HEK293 (cell line): ENCODE data around the gene LGR5.
A peak's percentile ranks its signal among the peaks of the same experiment; 100 is the strongest.

Experiments
- CTCF ChIA-PET: fragments of 350-600 bp; formaldehyde crosslinking; extraction: SDS; loops from one replicate; lab custom pipeline; 2021; ENCODE audit warnings: antibody characterized with exemption; lab: Yijun Ruan, JAX
- POLR2A ChIA-PET: fragments of 300-600 bp; formaldehyde crosslinking; extraction: SDS; loops from one replicate; lab custom pipeline; 2020; ENCODE audit warnings: antibody characterized with exemption, inconsistent platforms; lab: Yijun Ruan, JAX
- H3K27ac ChIP-seq: fragments of 200-500 bp; sonication (Bioruptor generic); 2 replicates; pipeline ENCODE4 v1.5.1; 2014; ENCODE audit warnings: low read depth, low read length, control low read depth, inconsistent platforms; ENCODE audit errors: extremely low read depth
- H3K36me3 ChIP-seq, 2 experiments: fragments of 200-500 bp in 1 of 2; sonication (Bioruptor generic) in 1 of 2; 1 replicate in 1 of 2; 2 replicates in 1 of 2; pipeline ENCODE4 v1.5.1; 2014 to 2017; ENCODE audit warnings: inconsistent platforms in 2 of 2, low read length in 2 of 2; ENCODE audit not compliant: control insufficient read depth in 2 of 2, insufficient read depth in 1 of 2
- H3K4me1 ChIP-seq: fragments of 200-500 bp; sonication (Bioruptor generic); 2 replicates; pipeline ENCODE4 v1.5.1; 2014; ENCODE audit warnings: mild to moderate bottlenecking, low read length, inconsistent platforms; ENCODE audit not compliant: control insufficient read depth, insufficient read depth
- H3K4me3 ChIP-seq: 2 replicates; pipeline ENCODE4 v1.5.1; 2011; ENCODE audit warnings: low read depth, mild to moderate bottlenecking, control low read depth, low read length, moderate library complexity
- H3K9me3 ChIP-seq: fragments of 200-500 bp; sonication (Bioruptor generic); 2 replicates; pipeline ENCODE4 v1.5.1; 2014; ENCODE audit warnings: low read depth, low read length, inconsistent platforms; ENCODE audit not compliant: control insufficient read depth, insufficient read depth
- GFI1B ChIP-seq: fragments of 450-650 bp; formaldehyde crosslinking; IDR thresholded peaks from 2 replicates; pipeline ENCODE4 v1.5.1; 2016; ENCODE audit warnings: missing biosample characterization, missing genetic modification characterization
- HOXA7 ChIP-seq: sonication (generic); formaldehyde crosslinking; IDR thresholded peaks from 2 replicates; pipeline ENCODE4 v1.8.1; 2022; ENCODE audit warnings: missing genetic modification reagents, borderline replicate concordance
- KLF1 ChIP-seq: fragments of 450-650 bp; formaldehyde crosslinking; IDR thresholded peaks from 2 replicates; pipeline ENCODE4 v1.5.1; 2016; ENCODE audit warnings: missing biosample characterization, missing genetic modification characterization
- OVOL3 ChIP-seq: fragments of 450-650 bp; formaldehyde crosslinking; IDR thresholded peaks from 2 replicates; pipeline ENCODE4 v1.5.1; 2016; ENCODE audit warnings: missing biosample characterization, missing genetic modification characterization
- YY1 ChIP-seq: fragments of 450-650 bp; formaldehyde crosslinking; IDR thresholded peaks from 2 replicates; pipeline ENCODE4 v1.5.1; 2018; ENCODE audit warnings: missing biosample characterization, missing genetic modification characterization
- ZBTB8A ChIP-seq: fragments of 450-650 bp; formaldehyde crosslinking; IDR thresholded peaks from 2 replicates; pipeline ENCODE4 v1.5.1; 2016; ENCODE audit warnings: missing biosample characterization, missing genetic modification characterization
- ZNF114 ChIP-seq: fragments of 450-650 bp; formaldehyde crosslinking; IDR thresholded peaks from 2 replicates; pipeline ENCODE4 v1.5.0; 2017; ENCODE audit warnings: missing biosample characterization, missing genetic modification characterization
- ZNF146 ChIP-seq: fragments of 450-650 bp; formaldehyde crosslinking; IDR thresholded peaks from 2 replicates; pipeline ENCODE4 v1.5.1; 2016; ENCODE audit warnings: missing biosample characterization, missing genetic modification characterization
- ZNF19 ChIP-seq: fragments of 450-650 bp; formaldehyde crosslinking; IDR thresholded peaks from 2 replicates; pipeline ENCODE4; 2016; ENCODE audit warnings: missing biosample characterization, missing genetic modification characterization, low read depth
- ZNF202 ChIP-seq: fragments of 450-650 bp; formaldehyde crosslinking; IDR thresholded peaks from 2 replicates; pipeline ENCODE4 v1.5.1; 2016; ENCODE audit warnings: missing biosample characterization, missing genetic modification characterization, borderline replicate concordance
- ZNF223 ChIP-seq: fragments of 450-650 bp; formaldehyde crosslinking; IDR thresholded peaks from 2 replicates; pipeline ENCODE4 v1.5.1; 2016; ENCODE audit warnings: missing biosample characterization, missing genetic modification characterization
- ZNF266 ChIP-seq: fragments of 450-650 bp; formaldehyde crosslinking; IDR thresholded peaks from 2 replicates; pipeline ENCODE4 v1.5.1; 2016; ENCODE audit warnings: missing biosample characterization, missing genetic modification characterization, low read depth
- ZNF311 ChIP-seq: fragments of 450-650 bp; formaldehyde crosslinking; IDR thresholded peaks from 2 replicates; pipeline ENCODE4 v1.5.1; 2017; ENCODE audit warnings: missing biosample characterization, missing genetic modification characterization, borderline replicate concordance
- ZNF404 ChIP-seq: fragments of 450-650 bp; formaldehyde crosslinking; IDR thresholded peaks from 2 replicates; pipeline ENCODE4 v1.5.1; 2017; ENCODE audit warnings: missing biosample characterization, missing genetic modification characterization
- ZNF416 ChIP-seq: fragments of 450-650 bp; formaldehyde crosslinking; IDR thresholded peaks from 2 replicates; pipeline ENCODE4 v1.5.1; 2016; ENCODE audit warnings: missing biosample characterization, missing genetic modification characterization
- ZNF514 ChIP-seq: fragments of 450-650 bp; formaldehyde crosslinking; IDR thresholded peaks from 2 replicates; pipeline ENCODE4 v1.5.1; 2016; ENCODE audit warnings: missing biosample characterization, missing genetic modification characterization
- ZNF529 ChIP-seq: fragments of 450-650 bp; formaldehyde crosslinking; IDR thresholded peaks from 2 replicates; pipeline ENCODE4 v1.5.1; 2017; ENCODE audit warnings: missing genetic modification characterization, missing biosample characterization; ENCODE audit not compliant: insufficient replicate concordance
- ZNF660 ChIP-seq: fragments of 450-650 bp; IDR thresholded peaks from 2 replicates; pipeline ENCODE4 v1.5.1; 2018; ENCODE audit warnings: missing biosample characterization, mild to moderate bottlenecking, missing genetic modification characterization
- ZNF830 ChIP-seq: fragments of 450-650 bp; IDR thresholded peaks from 2 replicates; pipeline ENCODE4 v1.5.0; 2018; ENCODE audit warnings: missing biosample characterization, missing genetic modification characterization, low read depth, mild to moderate bottlenecking, moderate library complexity
- ZSCAN30 ChIP-seq: fragments of 450-650 bp; IDR thresholded peaks from 2 replicates; pipeline ENCODE4 v1.5.1; 2018; ENCODE audit warnings: missing biosample characterization, mild to moderate bottlenecking, missing genetic modification characterization, moderate library complexity
- ZXDB ChIP-seq: fragments of 450-650 bp; formaldehyde crosslinking; IDR thresholded peaks from 2 replicates; pipeline ENCODE4 v1.5.1; 2016; ENCODE audit warnings: missing biosample characterization, missing genetic modification characterization
- TF ChIP-seq, protein P1 (sequence below): fragments of 450-650 bp; formaldehyde crosslinking; IDR thresholded peaks from 2 replicates; pipeline ENCODE4 v1.5.1; 2017; ENCODE audit warnings: missing biosample characterization, missing genetic modification characterization
- TF ChIP-seq, protein P2 (sequence below): fragments of 450-650 bp; formaldehyde crosslinking; IDR thresholded peaks from 2 replicates; pipeline ENCODE4 v1.5.1; 2016; ENCODE audit warnings: missing biosample characterization, missing genetic modification characterization
- TF ChIP-seq, protein P3 (sequence below): fragments of 450-650 bp; formaldehyde crosslinking; IDR thresholded peaks from 2 replicates; pipeline ENCODE4 v1.5.1; 2016; ENCODE audit warnings: missing biosample characterization, missing genetic modification characterization

The LGR5 gene

DNA sequence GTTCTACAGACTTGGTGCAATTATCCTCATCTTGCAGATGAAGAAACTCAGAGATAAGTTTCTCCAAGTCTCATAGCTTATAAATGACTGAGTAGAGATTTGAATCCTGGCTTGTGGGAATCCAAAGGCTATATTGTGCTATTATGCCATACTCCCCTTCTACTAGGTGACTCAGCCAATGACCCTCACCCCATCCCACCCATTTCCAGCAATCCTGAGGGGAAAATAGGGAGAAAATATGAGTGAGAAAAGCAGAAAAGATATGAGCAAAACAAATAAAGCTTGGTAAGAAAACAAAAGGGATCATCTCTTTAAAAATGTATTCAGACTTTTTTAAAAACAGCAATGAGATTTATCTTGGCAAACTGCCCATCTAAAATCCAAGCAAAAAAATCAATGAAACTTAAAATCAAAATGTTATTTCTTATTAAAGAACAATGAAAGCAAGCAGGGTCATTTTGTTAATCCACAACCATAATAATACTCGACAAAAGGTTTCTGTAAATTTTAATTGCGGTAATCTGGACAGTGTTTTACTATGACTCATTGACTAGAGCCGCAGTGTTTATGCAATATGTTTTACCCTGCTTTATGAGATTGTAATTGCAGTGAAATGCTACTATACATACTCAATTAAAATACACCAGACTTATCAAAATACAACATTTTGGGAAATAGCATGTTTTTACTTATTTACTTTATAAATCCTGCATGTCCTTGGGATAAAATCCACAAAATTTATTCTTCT is 13.1 kb upstream of the LGR5 start (continued):
- TF ChIP-seq, protein P1, sequence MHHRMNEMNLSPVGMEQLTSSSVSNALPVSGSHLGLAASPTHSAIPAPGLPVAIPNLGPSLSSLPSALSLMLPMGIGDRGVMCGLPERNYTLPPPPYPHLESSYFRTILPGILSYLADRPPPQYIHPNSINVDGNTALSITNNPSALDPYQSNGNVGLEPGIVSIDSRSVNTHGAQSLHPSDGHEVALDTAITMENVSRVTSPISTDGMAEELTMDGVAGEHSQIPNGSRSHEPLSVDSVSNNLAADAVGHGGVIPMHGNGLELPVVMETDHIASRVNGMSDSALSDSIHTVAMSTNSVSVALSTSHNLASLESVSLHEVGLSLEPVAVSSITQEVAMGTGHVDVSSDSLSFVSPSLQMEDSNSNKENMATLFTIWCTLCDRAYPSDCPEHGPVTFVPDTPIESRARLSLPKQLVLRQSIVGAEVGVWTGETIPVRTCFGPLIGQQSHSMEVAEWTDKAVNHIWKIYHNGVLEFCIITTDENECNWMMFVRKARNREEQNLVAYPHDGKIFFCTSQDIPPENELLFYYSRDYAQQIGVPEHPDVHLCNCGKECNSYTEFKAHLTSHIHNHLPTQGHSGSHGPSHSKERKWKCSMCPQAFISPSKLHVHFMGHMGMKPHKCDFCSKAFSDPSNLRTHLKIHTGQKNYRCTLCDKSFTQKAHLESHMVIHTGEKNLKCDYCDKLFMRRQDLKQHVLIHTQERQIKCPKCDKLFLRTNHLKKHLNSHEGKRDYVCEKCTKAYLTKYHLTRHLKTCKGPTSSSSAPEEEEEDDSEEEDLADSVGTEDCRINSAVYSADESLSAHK: peak; percentile 53; the same call in 1 of the 2 replicates

DNA sequence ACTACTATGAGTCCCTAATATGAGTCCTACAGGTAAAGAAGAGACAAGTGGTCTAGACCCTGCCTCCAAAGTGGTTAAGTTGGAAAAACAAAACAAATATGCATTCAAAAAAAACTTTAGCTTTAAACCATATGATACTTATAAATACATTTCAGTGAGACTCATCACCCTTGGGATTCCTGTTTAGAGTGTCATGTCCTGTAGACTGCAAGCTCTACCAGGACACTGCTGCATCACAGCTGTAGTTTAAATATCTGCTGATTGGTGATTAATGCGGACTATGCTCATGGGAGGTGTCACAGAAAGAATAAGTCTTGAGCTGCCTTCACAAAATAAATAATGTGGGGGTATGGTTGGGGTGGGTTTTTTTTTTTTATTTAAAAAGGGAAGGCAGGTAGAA is 8.8 kb upstream of the LGR5 start:
- POLR2A ChIA-PET: no interaction called here

DNA sequence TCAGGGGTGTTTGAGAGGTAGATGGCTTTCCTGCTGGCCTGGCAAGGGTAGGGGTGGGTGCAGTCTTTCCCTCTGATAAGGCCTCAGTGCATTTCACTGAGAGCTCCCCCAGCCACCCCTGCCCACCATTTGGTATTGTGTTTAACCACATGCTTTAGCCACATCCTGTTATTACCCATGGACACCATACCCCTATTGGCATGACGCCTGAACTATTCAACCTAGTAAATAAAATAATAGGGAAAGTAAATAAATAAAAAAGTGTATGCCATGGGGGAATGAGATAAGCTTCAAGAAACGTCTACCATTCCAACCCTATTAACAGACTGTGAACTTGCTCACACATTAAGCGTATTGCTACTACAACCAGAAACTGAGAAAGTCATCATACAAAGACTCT is 7.6 kb upstream of the LGR5 start:
- CTCF ChIA-PET: no interaction called here
- Histone ChIP-seq H3K4me3 (no peak overlapping the region), H3K9me3 (no peaks in the 10 kb centered on the region), H3K36me3 (no peaks in the 10 kb centered on the region), H3K27ac (no peak overlapping the region), H3K4me1 (peaks cover 16% of the 10 kb centered on the region)
- no peak for TF ChIP-seq ZXDB (tag by site-specific recombination)
- no peak for TF ChIP-seq ZBTB8A (tag by site-specific recombination)
- no peak for TF ChIP-seq ZNF529 (tag by site-specific recombination)
- TF ChIP-seq ZNF311: no peak
- no peak for TF ChIP-seq ZNF146
- TF ChIP-seq ZNF19 (tag by site-specific recombination): no peak
- no peak for TF ChIP-seq ZNF404 (tag by site-specific recombination)
- TF ChIP-seq ZNF514 (tag by site-specific recombination): no peak
- TF ChIP-seq ZNF830: no peak
- no peak for TF ChIP-seq ZSCAN30 (tag by site-specific recombination)
- no peak for TF ChIP-seq OVOL3 (tag by site-specific recombination)
- no peak for TF ChIP-seq KLF1
- TF ChIP-seq, protein P2, sequence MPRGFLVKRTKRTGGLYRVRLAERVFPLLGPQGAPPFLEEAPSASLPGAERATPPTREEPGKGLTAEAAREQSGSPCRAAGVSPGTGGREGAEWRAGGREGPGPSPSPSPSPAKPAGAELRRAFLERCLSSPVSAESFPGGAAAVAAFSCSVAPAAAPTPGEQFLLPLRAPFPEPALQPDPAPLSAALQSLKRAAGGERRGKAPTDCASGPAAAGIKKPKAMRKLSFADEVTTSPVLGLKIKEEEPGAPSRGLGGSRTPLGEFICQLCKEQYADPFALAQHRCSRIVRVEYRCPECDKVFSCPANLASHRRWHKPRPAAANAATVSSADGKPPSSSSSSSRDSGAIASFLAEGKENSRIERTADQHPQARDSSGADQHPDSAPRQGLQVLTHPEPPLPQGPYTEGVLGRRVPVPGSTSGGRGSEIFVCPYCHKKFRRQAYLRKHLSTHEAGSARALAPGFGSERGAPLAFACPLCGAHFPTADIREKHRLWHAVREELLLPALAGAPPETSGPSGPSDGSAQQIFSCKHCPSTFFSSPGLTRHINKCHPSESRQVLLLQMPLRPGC (tag by site-specific recombination): no peak
- TF ChIP-seq, protein P3, sequence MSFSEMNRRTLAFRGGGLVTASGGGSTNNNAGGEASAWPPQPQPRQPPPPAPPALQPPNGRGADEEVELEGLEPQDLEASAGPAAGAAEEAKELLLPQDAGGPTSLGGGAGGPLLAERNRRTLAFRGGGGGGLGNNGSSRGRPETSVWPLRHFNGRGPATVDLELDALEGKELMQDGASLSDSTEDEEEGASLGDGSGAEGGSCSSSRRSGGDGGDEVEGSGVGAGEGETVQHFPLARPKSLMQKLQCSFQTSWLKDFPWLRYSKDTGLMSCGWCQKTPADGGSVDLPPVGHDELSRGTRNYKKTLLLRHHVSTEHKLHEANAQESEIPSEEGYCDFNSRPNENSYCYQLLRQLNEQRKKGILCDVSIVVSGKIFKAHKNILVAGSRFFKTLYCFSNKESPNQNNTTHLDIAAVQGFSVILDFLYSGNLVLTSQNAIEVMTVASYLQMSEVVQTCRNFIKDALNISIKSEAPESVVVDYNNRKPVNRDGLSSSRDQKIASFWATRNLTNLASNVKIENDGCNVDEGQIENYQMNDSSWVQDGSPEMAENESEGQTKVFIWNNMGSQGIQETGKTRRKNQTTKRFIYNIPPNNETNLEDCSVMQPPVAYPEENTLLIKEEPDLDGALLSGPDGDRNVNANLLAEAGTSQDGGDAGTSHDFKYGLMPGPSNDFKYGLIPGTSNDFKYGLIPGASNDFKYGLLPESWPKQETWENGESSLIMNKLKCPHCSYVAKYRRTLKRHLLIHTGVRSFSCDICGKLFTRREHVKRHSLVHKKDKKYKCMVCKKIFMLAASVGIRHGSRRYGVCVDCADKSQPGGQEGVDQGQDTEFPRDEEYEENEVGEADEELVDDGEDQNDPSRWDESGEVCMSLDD: no peak
- no peak for TF ChIP-seq YY1 (tag by site-specific recombination)
- TF ChIP-seq ZNF223 (tag by site-specific recombination): no peak
- no peak for TF ChIP-seq GFI1B (tag by site-specific recombination)
- no peak for TF ChIP-seq ZNF114 (tag by site-specific recombination)
- POLR2A ChIA-PET: no interaction called here

More for the DNA sequence above, 8.8 kb upstream of the LGR5 start:
- no peak overlapping the region for H3K4me3 ChIP-seq
- H3K36me3 ChIP-seq: no peaks in the 10 kb centered on the region
- peaks cover 25% of the 10 kb centered on the region for H3K4me1 ChIP-seq
- H3K9me3 ChIP-seq: no peaks in the 10 kb centered on the region
- CTCF ChIA-PET: interaction anchor here (0.5 to 0.9 kb wide), 3 partner anchors 8 to 120 kb away, joined by 3 to 6 read pairs (median 4); no protein-coding TSS in a partner anchor
- TF ChIP-seq ZNF202 (no peak), ZNF660 (tag by site-specific recombination) (no peak), ZNF416 (tag by site-specific recombination) (no peak), HOXA7 (no peak), ZNF266 (tag by site-specific recombination) (no peak)
- H3K27ac ChIP-seq: no peak overlapping the region
